EL (cell line): Measurements from ENCODE around the gene CRIP2.

Experiments
- DNase-seq: peaks from one replicate; pipeline ENCODE4 v3.0.0-alpha.2; 2016

The CRIP2 gene

DNA sequence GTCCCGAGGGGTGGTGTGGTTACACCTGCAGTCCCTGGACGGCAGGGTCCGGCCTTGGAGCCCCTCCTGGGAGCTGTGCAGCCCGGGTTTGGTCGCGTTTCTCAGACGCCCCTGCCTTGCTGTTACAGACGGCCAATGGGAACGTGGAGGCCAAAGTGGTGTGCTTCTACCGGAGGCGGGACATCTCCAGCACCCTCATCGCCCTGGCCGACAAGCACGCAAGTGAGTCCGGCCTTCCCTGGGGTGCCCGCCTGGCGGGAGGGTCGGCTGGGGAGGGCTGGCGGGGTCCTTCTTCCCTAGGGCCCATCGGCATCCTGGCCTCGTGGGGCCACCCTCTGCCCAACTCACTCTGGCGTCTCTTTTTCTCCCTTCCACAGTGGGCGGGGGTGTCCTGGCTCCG, 29.3 kb upstream of the CRIP2 start:
- no peak for DNase-seq

DNA sequence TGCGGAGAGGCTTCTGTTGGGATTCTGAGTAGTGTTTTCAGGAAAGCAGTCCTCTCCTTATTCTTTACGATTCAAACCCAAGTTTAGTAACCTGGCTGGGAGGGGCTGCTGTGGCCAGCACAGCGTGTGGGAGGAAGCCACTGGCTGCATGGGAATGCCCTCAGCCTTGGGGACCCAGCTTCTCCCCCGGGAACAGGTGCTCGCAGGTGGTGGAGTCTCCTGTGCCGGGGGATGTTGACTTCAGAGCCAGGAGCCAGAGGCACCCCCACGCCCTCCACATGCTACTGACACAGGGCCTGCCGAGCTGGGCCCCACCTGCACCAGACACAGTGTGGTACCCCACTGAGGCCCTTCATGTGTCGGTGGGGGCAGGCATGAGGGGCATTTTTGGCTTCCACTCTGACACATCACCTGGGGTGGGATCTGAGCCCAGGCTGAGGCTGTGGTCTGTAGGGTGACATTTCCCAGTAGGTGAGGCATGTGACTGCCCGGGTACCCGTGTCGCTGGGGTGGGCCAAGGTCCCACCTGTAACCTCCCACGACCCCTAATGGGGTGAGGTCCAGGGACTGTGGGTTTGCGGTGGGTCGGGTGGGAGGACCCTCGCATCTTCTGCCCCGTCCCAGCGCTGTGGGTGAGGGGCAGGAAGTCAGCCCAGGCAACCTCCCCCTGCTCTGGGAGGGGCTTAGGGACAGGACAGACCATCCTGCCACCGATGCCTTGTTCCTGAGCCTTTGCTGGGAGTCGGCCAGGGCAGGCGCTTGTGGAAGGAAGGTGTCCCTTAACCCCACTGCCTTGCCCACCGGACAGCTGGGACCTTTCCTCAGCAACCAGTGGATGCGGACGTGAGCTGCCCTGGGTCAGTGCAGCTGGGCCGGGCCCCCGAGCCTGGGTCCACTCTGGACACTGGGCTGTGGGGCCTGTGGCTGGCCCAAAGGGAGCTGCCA, 28.4 kb upstream of the CRIP2 start:
- no peak for DNase-seq

DNA sequence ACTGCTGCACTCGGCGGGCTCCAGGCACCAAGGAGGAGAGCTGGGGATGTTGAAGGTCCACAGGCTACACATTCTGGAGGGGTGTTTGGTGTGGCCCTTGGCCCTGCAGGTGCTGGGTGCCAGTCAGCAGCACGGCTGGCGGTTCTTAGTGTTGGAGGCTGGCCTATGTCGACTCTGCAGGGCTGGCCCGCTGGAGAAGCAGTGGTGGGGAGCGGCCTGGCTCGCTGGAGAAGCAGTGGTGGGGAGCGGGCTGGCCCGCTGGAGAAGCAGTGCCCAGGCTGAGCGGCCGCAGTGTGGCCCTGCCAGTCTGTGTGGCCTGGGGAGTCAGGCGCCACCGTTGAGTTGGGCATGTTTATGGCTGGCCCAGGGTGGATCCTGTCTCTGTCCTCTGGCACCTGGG, 27.6 kb upstream of the CRIP2 start:
- no peak for DNase-seq

DNA sequence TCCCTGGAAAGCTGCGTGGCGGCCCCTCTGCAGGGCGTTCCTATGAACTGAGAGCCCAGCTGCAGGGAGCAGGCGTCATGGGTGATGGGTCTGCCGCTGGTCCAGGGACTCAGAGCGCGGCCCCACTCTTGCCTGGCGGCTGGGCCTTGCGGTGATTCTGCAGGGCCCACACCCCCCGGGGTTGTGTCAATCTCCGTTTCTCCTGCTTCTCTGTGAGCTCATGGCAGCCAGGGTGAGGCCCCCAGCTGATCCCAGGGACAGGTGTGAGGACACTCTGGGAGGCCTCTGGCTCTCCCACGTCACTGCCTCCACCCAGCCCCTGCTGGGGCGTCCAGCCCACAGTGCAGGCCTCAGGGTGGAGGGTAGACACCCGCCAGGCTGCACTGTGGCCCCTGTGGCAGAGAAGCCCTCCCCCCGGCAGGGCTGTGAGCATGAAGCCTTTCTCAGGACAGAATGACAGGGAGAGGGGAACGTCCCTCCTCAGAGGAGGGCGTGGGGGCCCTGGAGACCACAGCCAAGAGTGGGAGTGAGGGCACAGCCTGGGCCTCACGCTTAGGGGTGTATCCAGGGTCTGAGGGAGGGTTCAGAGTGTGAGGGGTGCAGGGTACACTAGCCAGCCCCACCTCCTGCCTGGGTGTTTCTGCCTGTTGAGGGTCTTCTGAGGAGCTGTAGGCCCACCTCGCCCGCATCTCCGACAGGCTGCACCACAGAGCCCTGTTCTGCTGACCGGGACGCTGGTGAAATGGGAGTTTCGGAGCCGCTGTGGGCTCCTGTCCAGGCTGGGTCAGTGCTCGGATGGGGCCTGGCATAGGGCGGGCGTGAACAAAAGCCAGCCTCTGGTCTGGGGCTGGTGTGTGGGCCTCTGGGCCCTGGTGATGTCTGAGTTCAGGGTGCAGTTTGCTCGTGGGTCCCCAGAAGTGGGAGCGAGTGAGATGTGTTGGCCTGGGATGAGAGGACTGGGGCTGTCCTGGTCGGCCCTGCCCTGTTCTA, 26.7 kb upstream of the CRIP2 start:
- no peak for DNase-seq

DNA sequence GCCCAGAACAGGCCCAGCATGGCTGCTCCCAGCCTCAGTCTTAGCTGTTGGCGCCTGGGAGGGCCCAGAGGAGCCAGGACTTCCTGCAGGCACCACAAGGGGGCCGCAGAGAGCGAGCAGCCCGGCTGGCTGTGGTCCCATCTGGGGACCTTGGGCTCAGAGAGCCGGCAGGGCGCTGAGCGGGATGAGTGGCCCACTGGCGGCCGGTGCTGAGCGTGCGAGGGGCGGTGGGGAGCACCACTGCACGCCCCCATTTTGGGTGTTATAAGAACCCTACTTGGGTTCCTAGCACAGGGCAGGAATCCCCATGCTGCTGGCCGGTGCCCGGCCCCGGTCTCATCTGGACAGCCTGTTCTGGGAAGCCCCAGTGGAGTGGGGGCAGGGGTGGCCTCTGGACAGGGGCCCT, 25.9 kb upstream of the CRIP2 start:
- DNase-seq, result peak; percentile 38

DNA sequence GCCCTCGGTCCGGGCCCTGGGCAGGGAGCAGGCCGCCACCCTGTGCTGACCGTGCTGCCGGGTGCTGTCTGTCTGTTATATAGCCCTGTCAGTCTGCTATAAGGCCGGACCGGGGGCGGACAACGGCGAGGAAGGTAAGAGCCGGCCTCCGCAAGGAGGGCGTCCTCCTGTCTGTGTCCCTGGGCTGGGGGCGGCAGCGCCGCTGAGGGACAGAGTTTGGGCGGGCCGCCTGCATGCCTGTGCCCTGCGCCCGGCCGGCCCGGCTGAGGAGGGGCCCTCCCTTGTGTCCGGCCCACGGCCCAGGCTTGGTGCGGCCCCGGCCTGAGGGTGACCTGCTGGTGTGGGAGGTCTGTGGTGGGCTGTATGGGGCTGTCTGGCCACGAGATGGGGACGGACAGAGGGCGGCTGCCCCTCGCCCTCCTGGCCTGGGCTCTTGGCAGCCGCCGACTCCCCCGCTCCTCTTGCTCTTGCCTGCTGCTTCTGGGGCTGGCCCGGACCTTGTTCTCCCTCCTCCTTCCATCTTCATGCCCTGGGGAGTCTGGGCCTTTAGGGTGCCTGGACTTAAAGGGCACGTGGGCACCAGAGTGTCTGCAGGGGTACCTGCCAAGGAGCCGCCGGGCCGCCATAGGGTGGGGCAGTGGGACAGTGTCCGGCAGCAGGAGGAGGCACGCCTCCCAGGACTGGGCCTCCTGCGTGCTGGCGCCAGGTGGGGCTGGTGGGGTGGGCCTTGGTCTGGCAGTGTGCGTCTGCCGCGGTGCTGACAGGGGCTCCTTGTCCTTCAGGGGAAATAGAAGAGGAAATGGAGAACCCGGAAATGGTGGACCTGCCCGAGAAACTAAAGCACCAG, 25.1 kb upstream of the CRIP2 start:
- DNase-seq, result no peak

DNA sequence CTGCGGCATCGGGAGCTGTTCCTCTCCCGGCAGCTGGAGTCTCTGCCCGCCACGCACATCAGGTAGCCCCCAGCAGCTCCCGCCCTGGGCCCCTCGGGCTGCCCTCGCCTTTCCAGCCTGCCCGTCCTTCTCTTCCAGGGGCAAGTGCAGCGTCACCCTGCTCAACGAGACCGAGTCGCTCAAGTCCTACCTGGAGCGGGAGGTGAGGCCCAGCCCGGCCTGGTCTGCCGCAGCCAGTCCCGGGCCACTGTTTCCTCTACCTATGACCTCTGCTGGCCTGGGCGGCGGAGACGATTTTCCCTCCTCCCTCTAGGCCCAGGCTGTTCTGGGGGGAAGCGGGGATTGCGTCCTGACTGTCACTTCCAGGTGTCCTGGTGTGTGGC, 24.5 kb upstream of the CRIP2 start:
- DNase-seq, result no peak

DNA sequence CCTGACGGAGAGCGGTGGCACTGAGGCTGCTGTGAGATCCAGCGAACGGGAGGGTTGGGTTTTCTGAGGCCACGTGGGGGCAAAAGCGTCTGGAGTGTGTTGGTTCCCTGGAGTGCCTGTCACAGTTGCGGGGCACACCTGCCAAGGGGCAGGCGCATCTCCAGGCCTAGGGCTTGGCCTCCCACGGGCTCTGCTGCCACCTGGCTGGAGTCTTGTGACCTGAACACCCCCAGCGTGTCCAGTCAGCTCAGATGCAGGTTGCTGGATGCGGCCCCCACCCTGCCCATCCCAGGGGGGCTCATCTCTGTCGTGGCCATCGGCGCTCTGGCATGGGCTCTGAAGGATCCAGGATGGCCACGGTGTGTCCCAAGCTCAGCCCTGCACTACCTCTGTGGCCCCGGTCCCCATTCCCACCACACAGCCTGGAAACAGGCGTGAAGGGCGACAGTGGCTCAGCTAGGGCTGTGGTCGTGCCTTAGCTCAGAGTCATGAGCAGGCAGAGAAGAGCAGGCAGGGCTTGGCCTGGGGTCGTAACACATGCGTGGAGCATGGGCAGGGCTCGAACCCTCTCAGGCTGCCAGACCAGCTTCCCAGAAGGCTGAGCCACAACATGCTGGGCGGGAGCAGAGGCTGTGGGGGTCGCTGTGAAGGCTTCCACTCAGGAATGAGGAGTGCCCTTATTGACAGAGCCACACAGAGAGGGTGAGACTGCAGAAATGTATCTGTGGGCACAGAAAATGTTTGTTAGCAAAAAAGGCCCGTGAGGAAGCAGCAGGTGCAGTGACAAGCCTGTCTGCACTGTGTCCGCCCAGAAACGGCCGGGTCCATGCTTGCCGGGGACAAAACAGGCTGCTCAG, 23.5 kb upstream of the CRIP2 start:
- DNase-seq, result no peak

DNA sequence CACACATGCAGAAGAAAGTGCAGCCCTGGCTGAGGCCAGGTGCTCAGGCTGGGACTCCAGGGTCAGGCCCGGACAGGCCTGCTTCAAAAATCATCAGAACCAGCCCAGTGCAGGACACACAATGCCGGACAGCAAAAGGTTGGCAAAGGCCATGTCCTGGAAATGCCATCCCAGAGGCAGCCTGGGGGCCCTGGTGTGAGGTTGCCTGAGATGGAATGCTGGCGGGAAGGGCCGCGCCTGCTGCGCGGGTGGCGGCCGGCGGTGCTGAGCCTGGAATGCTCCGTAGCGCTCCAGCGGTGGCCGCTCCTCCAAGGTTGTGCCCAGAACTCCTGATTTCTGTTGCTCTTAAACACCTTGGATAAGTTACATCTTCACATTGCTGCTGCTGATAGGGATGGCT, 21.7 kb upstream of the CRIP2 start:
- no peak for DNase-seq

DNA sequence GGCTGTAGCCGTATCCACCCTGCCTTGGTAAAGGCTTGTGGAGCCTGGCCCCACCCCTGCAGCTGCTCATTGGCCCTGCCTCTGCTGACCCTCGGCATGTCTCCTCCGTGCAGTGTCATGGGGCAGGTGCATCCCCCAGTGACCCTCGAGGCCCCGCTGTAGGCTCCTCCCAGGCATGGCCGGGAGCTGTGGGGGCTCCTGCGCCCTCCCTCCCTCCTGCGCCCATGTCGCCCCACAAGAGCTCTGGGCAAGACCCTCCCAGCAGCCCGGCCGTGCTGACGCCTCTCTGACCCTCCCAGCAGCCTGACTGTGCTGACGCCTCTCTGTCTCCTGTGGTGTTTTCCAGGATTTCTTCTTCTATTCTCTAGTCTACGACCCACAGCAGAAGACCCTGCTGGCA, 20.8 kb upstream of the CRIP2 start:
- no peak for DNase-seq

DNA sequence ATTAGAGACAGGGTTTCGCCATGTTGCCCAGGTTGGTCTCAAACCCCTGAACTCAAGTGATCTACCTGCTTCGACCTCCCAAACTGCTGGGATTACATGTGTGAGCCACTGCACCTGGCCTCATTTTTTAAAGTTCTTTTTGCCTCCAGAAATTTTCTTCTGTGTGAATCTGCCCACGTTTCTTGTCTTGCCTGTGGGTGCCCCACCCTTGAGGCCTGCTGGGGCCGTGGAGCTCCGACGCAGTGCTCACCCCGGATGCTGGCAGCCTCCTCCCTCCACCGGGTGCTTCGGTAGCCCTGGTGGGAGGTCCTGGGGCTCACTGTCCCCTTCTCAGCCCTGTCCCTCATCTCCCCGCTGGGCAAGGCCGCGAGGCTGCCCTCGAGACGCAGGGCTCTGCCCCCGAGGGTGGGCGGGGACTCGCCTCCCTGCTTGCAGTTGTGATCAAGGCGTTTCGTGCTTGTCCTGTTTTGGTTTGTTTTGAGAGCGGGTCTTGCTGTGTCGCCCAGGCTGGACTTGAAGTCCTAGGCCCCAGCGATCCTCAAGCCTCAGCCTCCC, 19.5 kb upstream of the CRIP2 start:
- no peak for DNase-seq

DNA sequence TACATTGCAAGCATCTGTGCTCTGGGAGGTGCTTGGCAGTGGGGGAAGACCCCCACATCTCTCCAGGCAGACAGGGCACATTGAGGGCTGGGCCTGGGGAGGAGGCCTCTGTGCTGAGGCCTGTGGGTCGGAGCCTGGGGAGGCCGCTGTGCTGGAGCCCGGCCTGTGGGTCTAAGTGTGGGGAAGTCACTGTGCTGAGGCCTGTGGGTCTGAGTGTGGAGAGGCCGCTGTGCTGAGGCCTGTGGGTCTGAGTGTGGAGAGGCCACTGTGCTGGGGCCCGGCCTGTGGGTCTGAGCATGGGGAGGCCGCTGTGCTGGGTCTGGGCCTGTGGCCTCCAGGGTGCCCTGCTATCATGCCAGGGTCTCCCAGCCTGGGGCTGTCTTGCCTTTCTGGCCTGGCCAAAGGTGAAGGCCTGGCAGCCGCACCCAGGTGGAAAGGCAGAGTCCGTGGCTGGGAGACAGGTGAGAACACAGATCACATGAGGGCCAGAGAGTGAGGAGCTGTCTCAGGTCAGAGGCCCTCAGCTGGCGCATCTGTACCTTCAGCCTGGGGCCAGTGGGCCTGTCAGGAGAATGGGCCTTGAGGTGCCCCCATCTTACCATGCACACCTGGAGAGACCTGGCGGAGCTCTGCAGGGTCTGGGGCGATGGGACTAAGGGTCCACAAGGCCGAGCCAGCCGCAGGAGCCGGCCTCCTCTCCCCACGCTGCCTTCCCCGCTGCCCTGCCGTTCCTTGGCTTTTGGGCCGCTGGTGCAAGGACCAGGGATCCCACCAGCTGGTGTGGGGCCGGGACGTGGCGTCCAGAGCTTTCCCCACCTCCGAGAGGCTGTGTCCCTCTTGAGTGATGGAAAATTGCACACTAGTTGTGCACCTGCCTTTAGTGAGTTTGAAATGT, 18.6 kb upstream of the CRIP2 start:
- no peak for DNase-seq

DNA sequence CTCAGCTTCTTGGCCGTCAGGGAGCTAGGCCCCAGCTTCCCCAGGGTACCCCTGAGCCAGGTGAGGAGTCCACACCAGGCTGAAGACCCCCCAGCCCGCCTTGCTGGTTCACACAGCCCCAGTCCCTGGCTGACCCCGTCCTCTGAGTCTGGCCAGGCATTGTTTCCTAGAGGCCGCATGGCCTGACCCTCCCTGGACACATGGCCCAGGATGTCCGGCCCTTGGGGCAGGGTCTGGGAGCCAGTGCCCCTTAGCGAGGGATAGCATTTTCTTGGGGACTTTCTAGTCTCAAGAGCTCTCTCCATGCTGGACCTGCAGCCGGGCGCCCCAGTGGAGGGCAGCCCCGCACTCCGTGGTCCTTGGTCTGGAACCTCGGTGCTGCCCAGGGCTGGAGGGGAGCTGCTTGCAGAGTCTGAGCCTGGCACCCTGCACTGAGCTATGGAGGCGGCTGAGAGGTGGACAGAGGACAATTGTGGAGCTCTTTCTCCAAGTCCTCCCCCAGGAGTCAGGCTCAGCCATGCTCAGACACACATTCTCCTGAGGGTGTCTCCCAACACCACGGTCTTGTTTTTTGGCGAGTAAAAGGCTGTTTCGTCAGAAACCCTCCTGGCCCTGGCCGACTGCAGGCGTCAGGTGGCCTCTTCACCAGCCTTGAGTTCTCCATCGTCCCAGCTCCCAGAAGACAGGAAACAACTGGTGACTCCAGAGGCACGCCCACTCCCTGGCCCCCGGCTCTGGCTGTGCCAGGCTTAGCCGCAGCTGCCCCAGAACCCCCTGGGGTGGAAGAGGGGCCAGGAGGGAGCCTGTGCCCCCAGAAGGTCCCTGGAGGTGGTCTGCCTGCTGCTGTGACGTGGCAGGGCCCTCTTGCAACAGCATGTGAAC, 17.6 kb upstream of the CRIP2 start:
- DNase-seq, result no peak

DNA sequence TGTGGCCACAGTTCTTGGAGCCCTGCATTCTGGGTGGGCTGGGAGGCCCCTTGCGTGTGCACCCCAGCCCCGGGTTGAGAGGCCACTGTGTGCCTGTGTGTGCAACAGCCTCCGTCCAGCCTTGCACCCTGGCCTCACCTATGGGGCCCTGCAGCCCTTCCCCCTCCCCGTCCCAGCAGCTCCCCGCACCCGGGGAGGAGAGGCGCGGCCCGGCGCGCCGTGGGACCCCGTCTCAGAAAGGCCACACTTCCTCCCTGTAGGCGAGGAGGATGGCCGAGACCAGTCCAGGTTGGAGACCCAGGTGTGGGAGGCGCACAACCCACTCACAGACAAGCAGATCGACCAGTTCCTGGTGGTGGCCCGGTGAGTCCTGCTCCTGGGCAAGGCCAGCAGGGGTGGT, 16.6 kb upstream of the CRIP2 start:
- DNase-seq, result no peak

DNA sequence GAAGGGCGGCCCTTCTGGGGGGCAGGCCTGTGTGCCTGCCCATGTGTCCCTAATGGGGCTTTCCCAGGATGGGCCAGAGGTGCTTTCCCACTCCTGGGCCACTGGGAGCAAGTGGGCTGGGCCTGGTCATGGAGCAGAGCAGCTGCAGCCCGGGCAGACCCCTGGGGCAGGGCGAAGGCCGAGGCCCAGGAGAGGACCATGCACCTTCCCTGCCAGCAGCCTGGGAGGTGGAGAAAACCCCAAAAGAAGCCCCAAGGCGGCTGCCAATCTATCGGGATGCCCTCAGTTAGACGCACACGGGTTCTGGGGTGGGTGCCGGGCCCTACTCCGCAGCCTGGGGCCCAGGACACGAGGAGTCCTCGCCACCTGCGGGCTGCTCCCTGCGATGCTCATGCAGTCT, 16.1 kb upstream of the CRIP2 start:
- no peak for DNase-seq

DNA sequence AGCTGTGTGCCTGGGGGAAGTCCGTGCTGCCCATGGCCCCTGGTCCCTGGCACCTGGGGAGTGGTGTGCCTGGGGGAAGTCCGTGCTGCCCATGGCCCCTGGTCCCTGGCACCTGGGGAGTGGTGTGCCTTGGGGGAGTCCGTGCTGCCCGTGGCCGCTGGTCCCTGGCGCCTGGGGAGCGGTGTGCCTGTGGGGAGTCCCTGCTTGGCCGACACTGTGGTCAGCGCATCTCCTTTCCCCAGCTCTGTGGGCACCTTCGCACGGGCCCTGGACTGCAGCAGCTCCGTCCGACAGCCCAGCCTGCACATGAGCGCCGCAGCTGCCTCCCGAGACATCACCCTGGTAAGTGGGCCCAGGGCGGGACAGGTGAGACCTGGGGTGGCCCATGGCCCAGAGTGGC, 14.5 kb upstream of the CRIP2 start:
- no peak for DNase-seq

DNA sequence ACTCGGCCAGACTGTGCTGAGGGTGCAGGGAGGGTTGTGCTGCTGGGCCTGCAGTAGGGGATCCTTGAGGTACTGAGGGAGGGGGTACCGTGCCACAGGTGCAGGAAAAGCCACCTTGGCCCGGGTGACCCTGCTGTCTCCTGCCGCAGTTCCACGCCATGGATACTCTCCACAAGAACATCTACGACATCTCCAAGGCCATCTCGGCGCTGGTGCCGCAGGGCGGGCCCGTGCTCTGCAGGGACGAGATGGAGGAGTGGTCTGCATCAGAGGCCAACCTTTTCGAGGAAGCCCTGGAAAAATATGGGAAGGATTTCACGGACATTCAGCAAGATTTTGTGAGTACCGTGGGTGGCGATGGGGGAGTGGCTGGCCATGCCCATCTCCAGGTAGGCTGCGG, 14.0 kb upstream of the CRIP2 start:
- no peak for DNase-seq

DNA sequence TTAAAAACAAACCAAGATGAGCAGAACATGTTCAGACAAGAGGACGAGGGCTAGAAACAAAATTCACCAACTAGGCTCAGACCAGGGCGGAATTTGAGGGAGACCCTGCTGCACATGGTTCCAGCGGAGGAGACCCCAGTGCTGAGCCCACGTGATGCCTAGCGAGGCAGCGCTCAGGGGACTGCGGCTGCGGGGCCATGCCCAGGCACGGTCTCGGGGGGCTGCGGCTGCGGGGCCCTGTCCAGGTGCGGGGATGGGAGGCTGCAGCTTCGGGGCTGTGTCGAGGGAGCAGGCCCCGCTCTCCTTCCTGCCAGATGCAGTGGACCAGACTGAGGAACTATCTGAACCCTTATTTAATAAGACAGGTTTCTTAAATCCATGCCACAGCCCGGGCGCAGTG, 12.7 kb upstream of the CRIP2 start:
- no peak for DNase-seq

DNA sequence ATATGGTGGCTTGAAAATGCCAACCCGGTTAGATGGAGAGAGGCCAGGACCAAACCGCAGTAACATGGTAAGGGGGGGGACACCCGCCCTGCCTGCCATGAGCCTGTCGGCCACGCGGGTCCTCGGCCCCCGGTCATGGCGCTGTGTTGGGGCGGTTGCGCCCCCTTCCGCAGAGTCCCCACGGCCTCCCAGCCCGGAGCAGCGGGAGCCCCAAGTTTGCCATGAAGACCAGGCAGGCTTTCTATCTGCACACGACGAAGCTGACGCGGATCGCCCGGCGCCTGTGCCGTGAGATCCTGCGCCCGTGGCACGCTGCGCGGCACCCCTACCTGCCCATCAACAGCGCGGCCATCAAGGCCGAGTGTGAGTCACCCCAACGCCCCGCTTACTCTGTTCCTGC, 10.1 kb upstream of the CRIP2 start:
- no peak for DNase-seq
